ENCODE results near the gene GTF2H1.
"Not testable (repeated sequence)": the region's sequence is repeated elsewhere in the genome, so short reads cannot be mapped to it uniquely, and the experiment has no call there.

GRCh38 chr11:18323881-18324280 lies 1.5 kb downstream of the GTF2H1 start:
- TF ChIP-seq, protein P1, sequence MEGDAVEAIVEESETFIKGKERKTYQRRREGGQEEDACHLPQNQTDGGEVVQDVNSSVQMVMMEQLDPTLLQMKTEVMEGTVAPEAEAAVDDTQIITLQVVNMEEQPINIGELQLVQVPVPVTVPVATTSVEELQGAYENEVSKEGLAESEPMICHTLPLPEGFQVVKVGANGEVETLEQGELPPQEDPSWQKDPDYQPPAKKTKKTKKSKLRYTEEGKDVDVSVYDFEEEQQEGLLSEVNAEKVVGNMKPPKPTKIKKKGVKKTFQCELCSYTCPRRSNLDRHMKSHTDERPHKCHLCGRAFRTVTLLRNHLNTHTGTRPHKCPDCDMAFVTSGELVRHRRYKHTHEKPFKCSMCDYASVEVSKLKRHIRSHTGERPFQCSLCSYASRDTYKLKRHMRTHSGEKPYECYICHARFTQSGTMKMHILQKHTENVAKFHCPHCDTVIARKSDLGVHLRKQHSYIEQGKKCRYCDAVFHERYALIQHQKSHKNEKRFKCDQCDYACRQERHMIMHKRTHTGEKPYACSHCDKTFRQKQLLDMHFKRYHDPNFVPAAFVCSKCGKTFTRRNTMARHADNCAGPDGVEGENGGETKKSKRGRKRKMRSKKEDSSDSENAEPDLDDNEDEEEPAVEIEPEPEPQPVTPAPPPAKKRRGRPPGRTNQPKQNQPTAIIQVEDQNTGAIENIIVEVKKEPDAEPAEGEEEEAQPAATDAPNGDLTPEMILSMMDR (IDR thresholded peaks at IDR 0.05): not testable (repeated sequence)
- not testable (repeated sequence) for TF ChIP-seq EZH2 (IDR thresholded peaks at IDR 0.05; ENCODE audit: borderline replicate concordance, insufficient read depth, low read depth, low read length, poor library complexity, severe bottlenecking)
